ENCODE measurements around the gene RBM20.

DNA sequence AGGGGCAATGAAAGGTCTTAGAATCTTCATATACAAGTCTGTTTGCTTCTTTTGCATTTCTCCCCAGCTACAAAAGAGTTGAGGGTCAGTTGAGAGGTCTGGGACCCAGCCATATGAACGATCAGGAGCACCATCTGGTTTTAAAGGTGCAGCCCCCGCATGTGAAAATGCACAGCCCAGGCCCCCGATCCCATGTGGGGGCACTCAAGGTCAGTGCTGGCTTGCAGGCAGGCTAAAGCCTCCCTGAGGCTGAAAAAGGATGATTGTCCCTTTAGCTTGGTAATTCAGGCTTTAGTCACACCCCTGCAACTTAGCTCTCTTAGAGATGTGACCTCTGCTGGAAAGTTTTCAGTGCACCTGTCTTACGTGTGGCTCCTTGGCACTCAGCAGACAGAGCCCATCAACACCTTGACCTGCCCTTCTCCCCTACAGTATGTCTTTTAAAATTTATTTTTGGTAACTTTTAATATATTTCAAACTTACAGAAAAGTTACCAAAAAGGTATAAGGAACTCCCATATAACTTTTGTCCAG, 147.5 kb downstream of the RBM20 start:
- TF ChIP-seq ZNF775 (CRISPR knock-in tag; IDR thresholded peaks at IDR 0.05; ENCODE audit: borderline replicate concordance) (no peak), TAF1 (CRISPR knock-in tag; IDR thresholded peaks at IDR 0.05) (no peak), MYC (CRISPR knock-in tag; IDR thresholded peaks at IDR 0.05; ENCODE audit: borderline replicate concordance) (no peak), FOXP1 (IDR thresholded peaks at IDR 0.05) (no peak), FOXP1 (CRISPR knock-in tag; IDR thresholded peaks at IDR 0.05) (no peak), HDAC2 (CRISPR knock-in tag; IDR thresholded peaks at IDR 0.05) (no peak), ETV6 (CRISPR knock-in tag; conservative IDR thresholded peaks at IDR 0.05) (no peak), ZNF530 (CRISPR knock-in tag; IDR thresholded peaks at IDR 0.05; ENCODE audit: low read depth) (no peak), KDM5B (CRISPR knock-in tag; IDR thresholded peaks at IDR 0.05; ENCODE audit: borderline replicate concordance) (no peak), BRCA1 (CRISPR knock-in tag; IDR thresholded peaks at IDR 0.05) (no peak)
- TF ChIP-seq, protein P1, sequence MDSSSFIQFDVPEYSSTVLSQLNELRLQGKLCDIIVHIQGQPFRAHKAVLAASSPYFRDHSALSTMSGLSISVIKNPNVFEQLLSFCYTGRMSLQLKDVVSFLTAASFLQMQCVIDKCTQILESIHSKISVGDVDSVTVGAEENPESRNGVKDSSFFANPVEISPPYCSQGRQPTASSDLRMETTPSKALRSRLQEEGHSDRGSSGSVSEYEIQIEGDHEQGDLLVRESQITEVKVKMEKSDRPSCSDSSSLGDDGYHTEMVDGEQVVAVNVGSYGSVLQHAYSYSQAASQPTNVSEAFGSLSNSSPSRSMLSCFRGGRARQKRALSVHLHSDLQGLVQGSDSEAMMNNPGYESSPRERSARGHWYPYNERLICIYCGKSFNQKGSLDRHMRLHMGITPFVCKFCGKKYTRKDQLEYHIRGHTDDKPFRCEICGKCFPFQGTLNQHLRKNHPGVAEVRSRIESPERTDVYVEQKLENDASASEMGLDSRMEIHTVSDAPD (CRISPR knock-in tag; IDR thresholded peaks at IDR 0.05), result no peak
- TF ChIP-seq, protein P2, sequence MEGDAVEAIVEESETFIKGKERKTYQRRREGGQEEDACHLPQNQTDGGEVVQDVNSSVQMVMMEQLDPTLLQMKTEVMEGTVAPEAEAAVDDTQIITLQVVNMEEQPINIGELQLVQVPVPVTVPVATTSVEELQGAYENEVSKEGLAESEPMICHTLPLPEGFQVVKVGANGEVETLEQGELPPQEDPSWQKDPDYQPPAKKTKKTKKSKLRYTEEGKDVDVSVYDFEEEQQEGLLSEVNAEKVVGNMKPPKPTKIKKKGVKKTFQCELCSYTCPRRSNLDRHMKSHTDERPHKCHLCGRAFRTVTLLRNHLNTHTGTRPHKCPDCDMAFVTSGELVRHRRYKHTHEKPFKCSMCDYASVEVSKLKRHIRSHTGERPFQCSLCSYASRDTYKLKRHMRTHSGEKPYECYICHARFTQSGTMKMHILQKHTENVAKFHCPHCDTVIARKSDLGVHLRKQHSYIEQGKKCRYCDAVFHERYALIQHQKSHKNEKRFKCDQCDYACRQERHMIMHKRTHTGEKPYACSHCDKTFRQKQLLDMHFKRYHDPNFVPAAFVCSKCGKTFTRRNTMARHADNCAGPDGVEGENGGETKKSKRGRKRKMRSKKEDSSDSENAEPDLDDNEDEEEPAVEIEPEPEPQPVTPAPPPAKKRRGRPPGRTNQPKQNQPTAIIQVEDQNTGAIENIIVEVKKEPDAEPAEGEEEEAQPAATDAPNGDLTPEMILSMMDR (CRISPR knock-in tag; IDR thresholded peaks at IDR 0.05), result no peak
- TF ChIP-seq, protein P3, sequence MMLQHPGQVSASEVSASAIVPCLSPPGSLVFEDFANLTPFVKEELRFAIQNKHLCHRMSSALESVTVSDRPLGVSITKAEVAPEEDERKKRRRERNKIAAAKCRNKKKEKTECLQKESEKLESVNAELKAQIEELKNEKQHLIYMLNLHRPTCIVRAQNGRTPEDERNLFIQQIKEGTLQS (CRISPR knock-in tag; IDR thresholded peaks at IDR 0.05), result no peak
